Hypothalamus (tissue), 51 donors: ENCODE results near the gene PALLD.

Experiments used
- DNase-seq, 51 donors: peaks; one replicate each; lab custom pipeline; 2025; lab: John Stamatoyannopoulos, UW

The PALLD gene

GRCh38 chr4:168637872-168638756 is 141.3 kb downstream of the PALLD start:
- no peak for DNase-seq

GRCh38 chr4:168639914-168640313 is 143.1 kb downstream of the PALLD start:
- no peak for DNase-seq

GRCh38 chr4:168641811-168642140 is 144.9 kb downstream of the PALLD start:
- DNase-seq: no peak

GRCh38 chr4:168642591-168642990 is 145.7 kb downstream of the PALLD start:
- DNase-seq: no peak

GRCh38 chr4:168643111-168643795 is 146.4 kb downstream of the PALLD start:
- no peak for DNase-seq

GRCh38 chr4:168643796-168644159 is 146.9 kb downstream of the PALLD start:
- no peak for DNase-seq

- DNase-seq: no peak
Observed at GRCh38 chr4:168646001-168646768, 149.3 kb downstream of the PALLD start.

GRCh38 chr4:168647646-168648375 is 151.0 kb downstream of the PALLD start:
- DNase-seq: no peak

- no peak for DNase-seq
Observed at GRCh38 chr4:168648494-168648893, 151.6 kb downstream of the PALLD start.

GRCh38 chr4:168648929-168649328 is 152.1 kb downstream of the PALLD start:
- DNase-seq: no peak

- DNase-seq: no peak
Observed at GRCh38 chr4:168651374-168651773, 154.5 kb downstream of the PALLD start.

- DNase-seq: no peak
Observed at GRCh38 chr4:168651864-168652263, 155.0 kb downstream of the PALLD start.

- DNase-seq: no peak
Observed at GRCh38 chr4:168652755-168653154, 155.9 kb downstream of the PALLD start.

GRCh38 chr4:168654104-168654847 is 157.4 kb downstream of the PALLD start:
- no peak for DNase-seq

GRCh38 chr4:168654848-168655174 is 158.0 kb downstream of the PALLD start:
- no peak for DNase-seq

- no peak for DNase-seq
Observed at GRCh38 chr4:168655182-168655581, 158.3 kb downstream of the PALLD start.

- DNase-seq: no peak
Observed at GRCh38 chr4:168656055-168656660, 159.3 kb downstream of the PALLD start.

GRCh38 chr4:168656946-168657473 is 160.2 kb downstream of the PALLD start:
- DNase-seq: no peak

GRCh38 chr4:168658751-168659150 is 161.9 kb downstream of the PALLD start:
- no peak for DNase-seq
